HL-60/S4 treated with phorbol 12-myristate 13-acetate at 8.2 ng/mL for 4 days and 3 days (cell line): Measurements from ENCODE around the gene MPP2.
"Not testable (repeated sequence)": the region's sequence is repeated elsewhere in the genome, so short reads cannot be mapped to it uniquely, and the experiment has no call there.

Source experiments
- in situ Hi-C: fragments of 300-500 bp; cut with MboI; formaldehyde crosslinking; loops from 2 replicates; pipeline ENCODE4 v1.15.0; 2022; ENCODE audit warnings: low sequenced_read_pairs

MPP2 gene

DNA sequence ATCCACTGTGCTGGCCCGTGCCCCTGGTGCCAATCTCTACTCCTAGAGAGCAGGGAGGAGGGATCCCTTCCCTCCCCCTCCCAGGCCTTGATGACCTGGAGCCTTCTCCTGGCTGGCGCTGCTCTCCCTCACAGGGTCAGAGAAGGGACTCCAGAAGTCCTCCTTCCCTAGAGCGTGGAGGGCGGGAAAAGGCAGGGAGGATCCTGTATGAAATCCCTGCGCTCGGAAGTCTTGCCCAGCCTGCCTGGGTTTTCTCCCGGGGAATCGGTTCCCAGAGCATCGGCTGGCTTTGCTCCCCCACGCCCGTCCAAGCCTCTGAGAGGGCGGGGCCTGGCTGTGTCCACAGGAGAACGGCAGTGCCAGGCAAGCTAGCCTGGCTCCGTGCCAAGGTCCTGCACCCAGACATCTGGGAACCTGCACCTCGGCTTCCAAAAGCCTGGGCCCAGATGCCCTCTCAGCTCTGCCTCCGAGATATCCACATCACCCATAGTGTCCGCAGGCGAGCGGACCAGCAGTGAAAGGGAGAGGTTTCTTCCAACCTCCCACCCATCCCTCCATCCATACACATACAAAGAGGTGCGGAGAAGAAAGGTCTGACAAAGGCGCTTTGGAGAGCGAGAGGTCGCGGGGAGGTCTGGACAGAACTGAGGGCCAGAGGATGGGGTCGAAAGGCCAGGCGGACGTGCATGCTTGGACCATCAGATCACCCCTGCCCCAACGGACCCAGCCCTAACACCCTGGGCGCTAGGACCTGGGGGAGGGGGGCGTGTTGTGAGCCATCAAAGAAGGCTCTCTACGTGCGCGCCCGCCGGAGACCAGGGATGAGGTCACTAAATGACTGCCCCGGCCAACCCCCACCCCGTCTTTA lies 1.1 kb downstream of the MPP2 start:
- in situ Hi-C loops, result no loop called here

DNA sequence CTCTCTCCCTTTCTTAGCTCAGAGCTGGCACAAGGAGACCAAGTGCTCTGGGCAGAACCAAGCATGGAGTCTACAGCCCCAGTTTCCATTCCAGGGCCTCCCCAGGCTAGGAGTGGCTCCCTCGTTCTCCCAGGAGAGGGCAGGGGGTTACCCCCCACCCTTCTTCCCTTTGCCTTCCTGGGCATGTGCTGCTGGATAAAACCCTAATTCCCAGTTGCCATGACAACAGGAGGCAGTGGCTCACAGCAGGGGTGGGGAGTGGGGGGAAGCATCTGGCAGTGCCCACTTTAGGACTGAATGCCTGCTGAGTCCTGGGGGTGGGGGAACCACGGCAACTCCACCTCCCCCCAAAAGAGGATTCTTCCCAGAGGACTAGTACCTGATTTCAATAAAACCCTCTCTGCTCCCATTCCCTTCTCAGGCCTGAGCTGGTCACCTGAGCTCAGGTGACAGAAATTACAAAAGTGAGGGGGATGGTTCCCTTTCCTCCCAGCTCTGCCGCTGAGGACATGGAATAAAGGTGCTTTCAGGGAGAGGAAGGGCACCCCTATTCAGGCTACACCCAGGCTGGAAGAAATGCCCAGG lies 1.8 kb downstream of the MPP2 start:
- in situ Hi-C loops, result no loop called here

DNA sequence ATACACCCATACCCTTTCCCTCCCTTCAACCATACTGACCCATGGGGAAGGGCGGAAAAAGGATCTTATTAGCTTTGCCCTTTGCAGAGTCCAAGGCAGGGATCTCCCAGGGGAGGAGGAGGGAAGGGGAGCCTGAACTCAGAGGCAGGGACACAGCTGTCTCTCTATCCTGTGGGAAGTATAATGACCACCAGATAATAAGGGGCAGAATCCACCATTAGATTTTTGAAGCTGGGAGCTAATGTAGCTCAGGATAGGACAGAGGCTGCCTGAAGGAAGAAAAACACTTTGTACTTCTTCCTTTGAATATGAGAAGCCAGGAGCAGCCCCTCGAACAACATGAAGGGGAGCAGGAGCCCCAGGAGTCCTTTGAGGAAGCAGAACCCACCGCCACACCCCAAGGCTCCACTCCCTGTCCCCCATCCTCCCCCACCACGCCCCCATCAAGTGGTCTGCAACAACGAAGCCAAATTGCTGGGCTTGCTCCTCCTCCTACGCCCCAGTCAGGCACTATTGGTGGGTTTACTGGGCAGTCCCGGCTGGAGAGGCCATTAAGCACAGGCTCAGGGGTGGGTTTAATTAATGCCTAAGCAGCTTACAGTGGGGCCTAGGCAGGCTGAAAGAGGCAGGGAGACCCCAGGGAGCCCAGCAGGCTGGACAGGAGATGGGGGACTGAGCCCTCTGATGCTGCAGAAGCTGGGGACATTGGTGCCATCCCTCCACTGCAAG lies 5.3 kb downstream of the MPP2 start:
- in situ Hi-C loops, result no loop called here

DNA sequence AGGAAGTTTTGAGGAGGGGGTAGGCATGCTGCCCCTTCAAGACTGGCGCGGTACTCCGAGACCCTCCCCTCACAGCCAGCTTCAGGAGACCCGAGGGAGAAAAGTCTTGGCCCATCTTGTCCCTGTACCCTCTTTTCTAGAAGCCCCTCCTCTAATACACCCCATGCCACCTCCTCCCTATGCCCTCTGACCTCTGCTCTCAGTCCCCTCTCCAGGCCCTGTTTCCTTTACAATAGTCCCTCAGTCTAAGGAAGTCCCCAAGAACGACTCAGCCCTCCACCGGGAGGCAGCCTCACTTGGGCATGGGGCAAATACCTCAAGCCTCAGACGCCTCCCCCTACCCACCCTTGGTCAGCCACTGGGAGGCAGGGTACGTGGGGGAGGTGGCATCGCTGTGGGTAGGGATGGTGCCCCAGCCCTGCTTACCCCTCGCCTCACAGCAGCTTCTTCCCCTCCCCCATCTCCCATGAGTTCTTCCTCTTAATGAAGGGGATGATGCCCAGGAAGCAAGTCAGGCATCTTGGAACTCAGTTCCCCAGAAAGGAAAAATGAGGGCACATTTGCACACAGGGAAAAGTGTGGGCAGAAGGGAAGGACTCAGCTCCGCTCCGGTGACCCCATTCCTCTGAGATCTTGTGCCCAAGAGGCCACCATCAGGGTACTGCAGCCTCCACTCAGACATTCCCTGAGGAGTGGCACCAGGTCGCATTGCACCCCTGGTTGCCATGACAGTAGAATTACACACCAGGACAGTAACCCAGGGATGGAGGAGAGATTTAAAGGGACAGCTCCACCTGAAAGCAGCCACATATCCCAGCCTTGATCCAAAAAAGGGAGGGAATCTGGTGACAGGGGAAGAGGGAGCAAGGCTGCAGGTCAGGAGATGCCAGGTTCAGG lies 6.2 kb downstream of the MPP2 start:
- in situ Hi-C loops, result no loop called here

DNA sequence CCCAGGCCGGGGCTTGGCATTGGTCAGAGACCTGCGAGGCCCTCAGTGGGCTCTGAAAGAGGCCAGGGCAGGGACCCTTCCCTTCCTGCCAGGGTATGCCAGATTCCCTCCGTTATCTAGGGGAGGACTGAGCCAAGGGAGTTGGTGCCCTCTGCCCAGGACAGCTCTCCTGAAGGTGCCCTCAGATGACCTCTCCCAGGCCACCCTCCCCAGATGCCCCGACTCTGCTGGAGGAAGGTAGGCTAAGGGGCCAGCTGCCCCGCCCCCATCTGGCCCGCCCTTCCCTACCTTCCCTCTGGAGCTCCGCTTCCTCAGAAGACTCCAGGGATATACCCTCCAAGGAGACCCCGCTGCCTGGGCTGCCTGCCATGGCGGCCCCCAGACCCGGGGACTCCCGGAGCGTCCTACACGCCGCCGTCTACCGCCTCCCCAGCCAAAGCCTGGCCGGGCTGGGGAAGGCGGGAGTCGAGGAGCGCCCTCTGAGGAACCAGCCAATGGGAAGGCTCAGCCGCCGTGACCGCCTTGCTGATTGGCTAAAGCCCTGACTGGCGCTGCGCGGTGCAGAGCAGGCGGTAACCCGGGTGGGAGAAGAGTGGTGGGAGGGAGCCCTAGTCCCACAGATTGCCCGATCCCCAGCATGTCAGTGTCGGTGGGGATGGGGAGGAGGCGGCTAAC lies 7.0 kb downstream of the MPP2 start:
- in situ Hi-C loops, result no loop called here

DNA sequence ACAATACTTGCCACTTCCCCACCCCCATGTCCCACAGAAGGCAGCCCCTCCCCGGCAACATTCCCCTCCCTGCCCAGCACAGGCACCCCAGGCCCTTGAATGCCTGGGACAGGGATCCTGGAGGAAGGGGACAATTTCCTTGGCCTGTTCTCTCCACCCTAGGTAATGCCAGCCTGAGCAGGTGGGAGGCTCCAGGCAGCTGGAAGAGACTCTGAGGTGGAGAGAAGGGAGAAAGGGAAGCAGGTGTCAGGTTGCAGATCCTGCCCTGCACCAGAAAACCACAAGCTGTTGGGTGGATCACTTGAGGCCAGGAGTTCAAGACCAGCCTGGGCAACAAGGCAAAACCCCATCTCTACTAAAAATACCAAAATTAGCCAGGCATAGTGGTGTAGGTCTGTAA lies 8.9 kb downstream of the MPP2 start:
- in situ Hi-C loops, result no loop called here

DNA sequence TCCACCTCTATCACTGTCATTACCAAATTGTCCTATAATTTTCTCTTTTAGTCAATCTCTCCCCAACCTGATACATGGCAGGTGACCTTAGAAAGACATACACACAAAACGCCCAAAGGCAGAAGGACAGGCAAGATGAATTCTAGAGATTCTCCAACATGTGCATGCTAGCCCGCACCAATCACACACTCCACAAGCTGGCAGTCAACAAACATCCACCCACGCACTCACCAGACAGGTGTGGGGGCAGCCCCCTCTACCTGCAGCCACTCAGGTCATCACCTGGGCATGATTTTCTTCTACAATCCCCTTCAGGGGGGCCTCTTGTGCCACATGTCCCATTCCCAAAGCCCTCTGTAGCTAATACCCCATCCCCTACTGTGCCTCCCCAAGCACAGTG lies 9.5 kb downstream of the MPP2 start:
- in situ Hi-C loops, result no loop called here

DNA sequence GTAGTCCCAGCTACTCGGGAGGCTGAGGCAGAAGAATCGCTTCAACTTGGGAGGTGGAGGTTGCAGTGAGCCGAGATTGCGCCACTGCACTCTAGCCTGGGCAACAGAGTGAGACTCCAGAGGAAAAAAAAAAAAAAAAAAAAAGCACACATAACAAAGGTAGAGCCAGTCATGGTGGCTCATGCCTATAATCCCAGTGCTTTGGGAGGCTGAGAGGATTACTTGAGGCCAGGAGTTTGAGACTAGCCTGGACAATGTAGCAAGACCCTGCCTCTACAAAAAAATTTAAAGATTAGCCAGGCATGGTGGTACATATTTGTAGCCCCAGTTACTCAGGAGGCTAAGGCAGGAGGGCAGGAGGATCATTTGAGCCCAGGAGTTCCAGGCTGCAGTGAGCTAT lies 12.8 kb downstream of the MPP2 start:
- in situ Hi-C loops, result not testable (repeated sequence)

DNA sequence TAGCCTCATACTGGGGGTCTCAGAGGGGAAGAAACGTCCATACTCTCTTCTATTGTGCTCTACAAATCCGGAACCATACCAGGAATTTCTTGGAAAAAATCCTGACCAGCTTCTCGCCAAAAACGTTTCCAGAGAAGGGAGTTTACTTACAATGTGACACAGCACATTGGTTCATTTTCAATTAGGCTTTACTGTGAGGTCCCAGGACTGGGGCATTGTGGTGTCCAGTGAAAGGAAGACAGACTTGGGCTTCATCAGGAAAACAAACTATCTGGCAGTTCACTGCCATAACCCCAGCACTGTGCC lies 14.7 kb downstream of the MPP2 start:
- in situ Hi-C loops, result no loop called here

DNA sequence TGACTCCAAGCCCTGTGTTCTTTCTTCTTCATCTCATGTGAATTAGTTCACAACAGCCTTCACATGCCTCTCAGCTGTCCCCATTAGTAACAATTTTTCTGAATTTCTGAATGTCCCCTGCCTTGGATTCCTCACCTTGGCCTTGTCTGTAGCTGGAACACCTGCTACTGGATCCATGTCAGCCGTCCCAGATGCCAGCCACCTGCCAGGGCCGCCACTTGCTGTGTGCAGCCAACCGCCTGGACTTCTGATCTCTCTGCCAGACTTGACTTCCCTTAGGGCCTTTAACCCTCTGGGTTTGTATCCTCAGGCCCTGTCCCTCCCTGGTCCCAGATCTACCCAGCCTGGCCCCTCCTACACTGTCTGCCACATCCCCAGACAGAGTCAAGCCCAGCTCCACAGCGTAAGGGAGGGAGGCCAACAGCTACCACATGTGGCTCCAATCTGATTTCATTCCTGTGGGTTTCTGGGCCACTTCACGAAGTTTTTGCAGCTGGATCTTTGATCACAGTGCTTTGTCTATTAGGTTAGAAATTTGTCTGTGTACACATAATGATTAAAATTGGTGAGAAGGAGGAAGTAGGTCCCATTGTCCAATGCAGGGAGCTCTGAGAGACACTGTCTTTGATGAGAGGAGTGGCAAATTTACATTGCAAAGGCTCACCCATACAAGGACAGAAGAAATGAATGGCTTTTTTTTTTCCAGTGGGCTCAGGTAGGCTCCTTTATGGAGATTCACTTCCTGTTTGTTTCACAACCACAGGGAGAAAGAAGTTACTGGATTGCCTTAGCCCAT lies 15.3 kb downstream of the MPP2 start:
- in situ Hi-C loops, result no loop called here

DNA sequence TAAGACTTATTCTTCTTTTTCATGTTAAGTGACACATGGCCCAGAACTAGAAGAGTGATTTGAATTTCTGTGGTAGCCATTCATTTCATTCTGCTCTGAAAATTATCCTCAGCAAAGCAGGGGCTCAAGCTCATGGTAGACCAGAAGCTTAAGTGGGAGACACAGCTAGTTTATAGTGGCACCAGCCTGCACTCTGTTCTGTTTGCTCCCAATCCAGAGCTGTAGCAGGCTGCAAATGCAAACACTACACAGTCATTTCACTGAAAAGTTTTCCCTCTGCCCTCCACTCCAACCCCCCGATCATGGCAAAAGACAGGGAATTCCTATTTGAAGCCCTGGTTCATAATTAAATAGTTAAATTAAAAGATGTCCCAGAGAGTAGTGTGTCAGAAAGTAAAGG lies 17.1 kb downstream of the MPP2 start:
- in situ Hi-C loops, result no loop called here

DNA sequence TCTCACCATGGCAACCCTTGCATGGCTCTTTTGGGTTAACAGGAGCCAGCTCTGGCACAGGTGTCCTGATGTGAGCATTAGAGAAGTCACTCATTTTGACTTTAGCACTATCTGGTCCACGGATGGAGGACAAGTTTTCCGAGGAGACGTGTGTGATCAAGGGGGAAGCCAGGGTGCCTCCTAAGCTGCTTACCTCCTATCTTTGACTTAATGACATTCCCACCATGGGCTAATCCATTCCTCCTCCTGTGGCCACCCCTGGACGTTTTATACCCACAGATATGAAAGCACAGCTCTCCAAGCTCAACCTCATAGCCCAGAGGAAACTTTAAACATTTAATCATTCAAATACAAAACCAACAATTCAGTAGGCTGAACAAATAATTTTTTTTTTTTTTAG lies 18.8 kb downstream of the MPP2 start:
- in situ Hi-C loops, result no loop called here

DNA sequence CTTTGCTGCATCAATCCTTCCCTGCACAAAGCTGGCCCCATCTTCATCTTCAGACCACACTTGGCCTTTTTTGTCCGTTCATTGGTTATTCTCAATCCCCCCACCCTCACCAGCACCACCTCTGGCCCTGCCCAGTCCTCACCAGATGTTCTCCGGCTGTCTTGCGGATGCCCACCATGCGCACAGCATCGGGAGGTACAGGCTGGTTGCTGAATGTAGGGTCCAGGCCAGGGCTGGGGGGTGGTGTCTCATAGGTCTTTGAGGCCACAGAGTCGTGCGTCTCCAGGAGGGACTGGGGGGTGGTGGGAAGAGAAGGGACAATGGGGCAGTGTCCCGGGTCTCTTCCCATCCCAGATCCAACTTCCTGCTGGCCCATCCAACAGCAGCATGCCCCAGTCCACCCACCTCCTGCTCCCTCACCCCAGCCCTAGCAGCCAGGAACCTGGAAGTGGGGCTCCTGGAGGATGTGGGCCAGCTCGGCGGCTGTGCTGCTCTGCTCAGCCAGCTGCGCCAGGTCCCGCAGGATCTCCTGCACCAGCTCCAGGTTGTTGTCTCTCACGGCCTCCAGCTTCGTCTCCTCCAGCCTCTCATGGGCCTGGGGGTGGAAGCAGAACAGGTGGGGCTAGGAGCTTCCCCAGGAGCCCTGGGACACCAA lies 24.4 kb downstream of the MPP2 start:
- in situ Hi-C loops, result no loop called here

DNA sequence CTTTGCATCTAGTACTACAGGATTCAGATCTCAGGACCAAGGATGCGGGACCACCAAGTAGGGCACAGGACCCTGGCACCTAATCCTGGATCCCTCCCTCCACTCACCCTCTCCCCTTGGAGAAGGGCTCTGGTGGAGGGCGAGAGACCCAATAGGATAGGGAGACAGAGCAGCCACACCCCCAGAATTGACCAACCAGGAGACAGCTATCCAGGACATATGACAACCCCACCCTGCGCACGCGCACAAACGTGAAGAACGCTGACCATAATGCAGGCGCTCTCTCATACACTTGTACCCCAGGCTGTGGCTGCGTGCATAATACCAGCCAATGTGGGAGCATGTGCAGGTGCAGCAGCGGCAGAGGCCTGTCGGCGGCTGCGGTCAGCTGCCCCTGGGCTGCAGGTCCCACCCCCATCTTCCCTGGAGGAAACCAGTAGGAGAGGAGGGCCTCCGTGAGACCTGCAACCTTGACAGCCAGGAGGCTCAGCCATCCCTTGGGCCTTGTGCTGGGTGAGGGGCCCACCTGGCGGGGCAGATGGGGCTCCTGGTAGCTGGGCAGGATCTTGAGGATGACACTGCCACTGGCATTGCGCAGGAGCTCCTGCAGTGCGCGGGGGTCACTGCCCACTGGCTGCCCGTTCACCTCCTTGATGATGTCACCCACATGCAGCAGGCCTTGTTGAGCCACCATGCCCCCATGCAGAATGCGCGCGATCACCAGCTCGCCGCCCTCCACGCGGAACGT lies 25.4 kb downstream of the MPP2 start:
- in situ Hi-C loops, result no loop called here

DNA sequence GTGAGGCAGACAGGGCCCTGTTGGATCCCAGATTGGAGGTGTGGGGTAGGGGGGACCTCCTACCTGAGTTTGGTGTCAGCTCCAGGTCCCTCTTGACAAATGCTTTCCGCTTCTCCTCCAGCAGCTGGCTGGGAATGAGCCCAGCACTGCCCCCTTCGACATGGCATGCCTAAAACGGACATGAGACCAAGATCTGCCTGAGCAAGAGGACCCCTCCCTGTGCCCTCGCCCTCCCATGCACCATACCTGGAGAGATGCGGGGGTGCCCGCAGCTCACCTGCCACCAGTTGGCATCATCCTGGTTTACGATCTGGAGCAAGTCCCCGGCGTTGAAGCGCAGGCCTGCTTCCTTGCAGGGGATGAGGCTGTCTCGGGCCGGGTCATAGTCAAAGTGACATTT lies 26.2 kb downstream of the MPP2 start:
- in situ Hi-C loops, result no loop called here

DNA sequence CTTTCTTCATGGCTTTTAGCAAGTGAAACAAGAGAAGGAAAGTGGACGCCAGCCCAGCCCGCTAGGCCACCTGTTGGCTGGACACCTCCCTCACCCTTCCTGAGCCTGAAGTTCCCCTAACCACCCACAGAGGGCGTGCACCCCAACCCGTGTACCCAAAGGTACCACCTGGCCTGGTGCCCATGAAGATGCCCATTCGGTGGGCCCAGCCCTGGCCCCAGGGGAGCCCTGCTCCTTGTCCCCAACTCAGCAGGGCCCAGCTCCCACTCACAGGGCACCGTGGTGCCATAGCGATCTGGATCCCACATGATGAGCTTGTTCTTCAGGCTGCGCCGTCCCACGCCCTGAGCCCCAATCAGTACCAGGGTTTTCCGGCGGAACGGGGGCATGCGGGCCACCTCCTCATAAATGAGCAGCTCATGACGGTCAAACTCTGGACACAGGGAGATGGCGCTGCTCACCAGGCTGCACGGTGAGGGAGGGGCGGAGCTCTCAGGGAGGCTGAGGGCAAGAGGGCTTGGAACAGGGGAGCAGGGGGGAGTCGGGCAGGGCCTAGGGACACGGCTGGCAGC lies 26.8 kb downstream of the MPP2 start:
- in situ Hi-C loops, result no loop called here

DNA sequence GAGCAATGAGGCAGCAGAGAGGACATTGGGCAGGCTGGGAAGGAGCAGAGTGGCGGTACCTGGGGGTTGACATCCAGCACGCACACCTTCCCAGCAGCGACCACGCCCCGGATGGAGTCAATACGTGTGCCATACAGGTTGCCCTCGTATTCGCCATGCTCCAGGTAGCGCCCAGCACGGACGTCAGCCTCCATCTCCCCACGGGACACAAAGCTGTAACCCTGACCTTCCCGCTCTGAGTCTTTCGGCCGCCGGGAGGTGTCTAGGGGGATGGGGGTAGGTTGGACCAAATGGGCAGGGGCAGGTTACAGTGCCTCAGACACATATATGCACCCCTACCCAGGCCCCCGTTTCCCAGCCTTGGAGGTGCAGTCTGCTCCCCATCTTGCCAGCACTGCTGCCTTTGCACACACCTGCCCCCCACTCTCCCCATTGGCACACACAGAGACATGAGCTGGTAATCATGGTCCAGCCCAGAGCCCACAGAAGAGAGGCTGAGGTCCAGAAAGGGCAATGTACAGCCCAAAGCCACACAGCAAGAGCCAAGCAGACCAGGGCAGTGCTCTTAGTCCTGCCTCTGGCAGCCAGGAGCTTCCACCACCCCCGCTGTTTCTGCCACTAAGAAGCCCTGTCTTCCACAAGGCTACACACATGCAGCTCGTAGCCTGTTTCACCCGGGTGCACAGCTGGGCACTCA lies 27.5 kb downstream of the MPP2 start:
- in situ Hi-C loops, result no loop called here
